RWPE2 (cell line): ENCODE measurements around the gene MYOZ1.
"Not testable (repeated sequence)": the region's sequence is repeated elsewhere in the genome, so short reads cannot be mapped to it uniquely, and the experiment has no call there.

Experiments
- ATAC-seq: fragments of 200-7000 bp; cut with Tn5 transposase; 3 replicates; pipeline ENCODE4 v1.9.1; 2021; ENCODE audit warnings: low read depth
- DNase-seq: peaks from one replicate; pipeline ENCODE4 v3.0.0-alpha.2; 2020; ENCODE audit warnings: low spot score
- H3K27ac ChIP-seq: fragments of 450-650 bp; 2 replicates; pipeline ENCODE4 v1.5.1; 2017; ENCODE audit warnings: mild to moderate bottlenecking; ENCODE audit not compliant: poor library complexity, severe bottlenecking
- H3K27me3 ChIP-seq: fragments of 250-450 bp; sonication (Bioruptor Pico); 2 replicates; pipeline ENCODE4 v1.5.1; 2021; ENCODE audit warnings: mild to moderate bottlenecking, moderate library complexity; ENCODE audit not compliant: insufficient read depth, poor library complexity, severe bottlenecking
- H3K36me3 ChIP-seq: fragments of 250-450 bp; sonication (Bioruptor Pico); 2 replicates; pipeline ENCODE4 v1.5.1; 2020; ENCODE audit warnings: low read depth, mild to moderate bottlenecking, moderate library complexity
- H3K4me1 ChIP-seq: fragments of 250-450 bp; sonication (Bioruptor Pico); 2 replicates; pipeline ENCODE4 v1.5.1; 2021; ENCODE audit warnings: mild to moderate bottlenecking, moderate library complexity; ENCODE audit not compliant: insufficient read depth, poor library complexity, severe bottlenecking
- H3K4me3 ChIP-seq: fragments of 250-450 bp; sonication (Bioruptor Pico); 2 replicates; pipeline ENCODE4 v1.5.1; 2021; ENCODE audit warnings: mild to moderate bottlenecking, moderate library complexity; ENCODE audit not compliant: severe bottlenecking
- H3K9me3 ChIP-seq: fragments of 250-450 bp; sonication (Bioruptor Pico); 2 replicates; pipeline ENCODE4 v1.5.1; 2021; ENCODE audit warnings: mild to moderate bottlenecking, moderate library complexity; ENCODE audit not compliant: severe bottlenecking
- TF ChIP-seq, protein P1 (sequence below): fragments of 450-650 bp; IDR thresholded peaks from one replicate; pipeline ENCODE4 v1.5.1; 2017; ENCODE audit warnings: mild to moderate bottlenecking, moderate library complexity; ENCODE audit not compliant: poor library complexity, severe bottlenecking

MYOZ1 gene

DNA sequence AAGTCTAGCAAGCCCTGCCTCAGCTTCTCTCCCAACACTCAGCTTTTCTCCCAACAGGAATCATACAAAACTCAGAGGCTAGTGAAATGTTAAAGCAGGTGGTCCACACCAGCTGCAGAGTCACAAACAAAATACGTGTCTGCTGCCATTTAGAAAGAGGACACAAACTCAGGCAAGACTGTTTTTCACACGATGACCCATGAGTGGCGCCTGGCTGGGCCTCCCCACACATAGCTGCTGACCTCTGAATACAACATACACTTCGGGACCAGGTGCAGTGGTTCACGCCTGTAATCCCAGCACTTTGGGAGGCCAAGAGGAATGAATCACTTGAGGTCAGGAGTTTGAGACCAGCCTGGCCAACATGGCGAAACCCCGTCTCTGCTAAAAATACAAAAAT, 21.4 kb upstream of the MYOZ1 start:
- not testable (repeated sequence) for H3K4me1 ChIP-seq, DNase-seq, ATAC-seq, H3K4me3 ChIP-seq, H3K27me3 ChIP-seq, H3K9me3 ChIP-seq, H3K27ac ChIP-seq, H3K36me3 ChIP-seq

DNA sequence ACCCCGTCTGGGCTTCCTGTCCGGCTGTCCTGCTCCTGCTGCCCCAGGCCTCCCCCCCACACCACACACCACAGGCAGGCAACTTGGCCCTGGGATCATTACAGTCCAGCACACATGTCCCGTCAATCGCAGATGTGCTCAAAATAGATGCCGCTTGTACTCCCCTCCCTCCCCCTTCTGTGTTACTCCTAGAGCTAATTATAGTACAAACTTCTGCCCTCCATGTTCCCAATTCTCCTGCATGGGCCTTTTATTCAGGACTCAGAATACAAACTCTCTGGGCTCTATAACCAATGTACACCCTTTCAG, 14.7 kb upstream of the MYOZ1 start, which contains the start of gene SYNPO2L:
TSS of gene SYNPO2L (minus strand) at position 40 of the 309 bp plus-strand sequence. CDS start 107 bp downstream, outside the sequence.
- Histone ChIP-seq H3K4me3 (no peak within 1 kb of the TSS), H3K36me3 (no peaks in the 10 kb centered on the region), H3K4me1 (no peaks in the 10 kb centered on the region), H3K27ac (no peak within 1 kb of the TSS), H3K9me3 (no peaks in the 10 kb centered on the region), H3K27me3 (no peaks in the 10 kb centered on the region)
- TF ChIP-seq, protein P1, sequence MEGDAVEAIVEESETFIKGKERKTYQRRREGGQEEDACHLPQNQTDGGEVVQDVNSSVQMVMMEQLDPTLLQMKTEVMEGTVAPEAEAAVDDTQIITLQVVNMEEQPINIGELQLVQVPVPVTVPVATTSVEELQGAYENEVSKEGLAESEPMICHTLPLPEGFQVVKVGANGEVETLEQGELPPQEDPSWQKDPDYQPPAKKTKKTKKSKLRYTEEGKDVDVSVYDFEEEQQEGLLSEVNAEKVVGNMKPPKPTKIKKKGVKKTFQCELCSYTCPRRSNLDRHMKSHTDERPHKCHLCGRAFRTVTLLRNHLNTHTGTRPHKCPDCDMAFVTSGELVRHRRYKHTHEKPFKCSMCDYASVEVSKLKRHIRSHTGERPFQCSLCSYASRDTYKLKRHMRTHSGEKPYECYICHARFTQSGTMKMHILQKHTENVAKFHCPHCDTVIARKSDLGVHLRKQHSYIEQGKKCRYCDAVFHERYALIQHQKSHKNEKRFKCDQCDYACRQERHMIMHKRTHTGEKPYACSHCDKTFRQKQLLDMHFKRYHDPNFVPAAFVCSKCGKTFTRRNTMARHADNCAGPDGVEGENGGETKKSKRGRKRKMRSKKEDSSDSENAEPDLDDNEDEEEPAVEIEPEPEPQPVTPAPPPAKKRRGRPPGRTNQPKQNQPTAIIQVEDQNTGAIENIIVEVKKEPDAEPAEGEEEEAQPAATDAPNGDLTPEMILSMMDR = no peak
- ATAC-seq (no peak), DNase-seq (no peak)

DNA sequence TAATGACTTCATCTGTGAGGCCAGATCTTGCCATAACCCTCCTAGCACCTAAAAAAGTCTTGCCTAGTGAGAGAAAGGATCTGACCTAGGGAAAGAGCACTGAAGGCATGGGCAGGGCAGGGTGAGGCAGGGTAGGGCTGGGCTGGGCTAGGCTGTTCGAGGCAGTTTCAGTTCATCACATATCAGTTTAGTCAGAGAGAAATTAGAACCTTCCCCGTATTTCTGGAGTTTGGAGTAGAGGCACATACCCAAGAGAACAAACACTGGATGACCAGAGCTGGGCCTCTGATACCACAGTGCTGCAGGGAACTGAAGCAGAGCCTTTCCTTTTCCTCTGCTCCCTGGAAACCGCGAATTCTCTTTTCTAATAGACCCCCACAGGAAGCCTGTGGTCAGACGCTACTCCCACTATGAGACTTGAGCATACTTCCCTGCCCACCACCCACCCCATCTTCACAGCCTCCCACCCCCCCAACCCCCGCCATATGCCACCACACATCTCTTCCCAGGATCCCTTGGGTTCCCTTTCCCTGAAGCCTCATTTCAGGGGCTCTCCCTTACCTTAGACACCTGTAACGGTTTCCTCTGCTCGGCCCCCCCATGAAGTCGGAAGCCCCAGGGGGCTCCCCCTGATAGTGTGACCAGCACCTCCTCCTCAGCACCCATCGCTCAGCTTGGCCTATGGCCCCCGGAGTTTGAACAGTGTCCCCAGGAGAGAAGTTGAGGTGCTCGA, 14.1 kb upstream of the MYOZ1 start:
- Histone ChIP-seq H3K36me3 (no peaks in the 10 kb centered on the region), H3K4me3 (no peak overlapping the region), H3K27me3 (no peaks in the 10 kb centered on the region), H3K9me3 (no peaks in the 10 kb centered on the region), H3K27ac (no peak overlapping the region), H3K4me1 (no peaks in the 10 kb centered on the region)
- no peak for ATAC-seq
- no peak for DNase-seq
- TF ChIP-seq, protein P1 = no peak

DNA sequence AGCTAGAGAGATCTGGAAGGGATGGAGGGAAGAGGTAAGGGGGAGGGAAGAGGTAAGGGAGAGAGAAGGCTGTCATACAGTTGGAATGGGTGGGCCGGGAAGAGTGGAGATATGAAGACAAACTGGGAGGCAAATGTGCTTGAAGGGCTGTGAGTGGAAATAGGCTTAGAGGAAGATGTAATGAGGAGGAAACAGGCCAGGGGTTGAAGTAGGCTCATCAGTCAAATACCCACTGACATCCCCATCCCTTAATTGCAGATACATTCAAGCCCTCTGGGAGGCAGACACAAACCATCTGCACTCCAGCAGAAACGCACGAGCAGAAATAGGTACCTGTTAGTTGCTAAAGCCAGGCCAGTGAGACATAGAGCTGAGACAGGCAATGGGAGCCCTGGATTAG, 12.4 kb upstream of the MYOZ1 start:
- TF ChIP-seq, protein P1 = peak; percentile 13

DNA sequence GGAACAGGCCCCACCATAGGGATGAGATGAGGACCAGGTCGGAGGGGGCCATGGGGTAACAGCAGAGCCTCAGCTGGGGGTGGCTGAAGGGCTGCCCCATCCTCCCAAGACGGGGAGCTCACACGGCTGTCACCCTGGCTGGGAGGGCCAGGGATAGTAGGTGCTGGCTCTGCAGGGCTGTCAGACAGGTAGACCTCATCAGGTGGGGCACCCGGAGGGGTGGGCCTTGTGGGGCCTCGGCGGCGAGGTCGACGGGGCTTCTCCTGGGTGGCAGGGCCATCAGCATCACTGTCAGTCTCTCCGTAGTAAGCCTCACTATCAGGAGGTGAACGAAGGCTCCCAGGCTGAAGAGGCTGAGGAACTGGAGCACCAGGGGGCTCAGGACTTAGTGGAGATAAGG, 11.9 kb upstream of the MYOZ1 start:
- DNase-seq = no peak

More for the DNA sequence above, 12.4 kb upstream of the MYOZ1 start:
- DNase-seq (no peak), ATAC-seq (no peak; the same call in 2 of the 3 replicates)
- Histone ChIP-seq H3K27me3 (no peaks in the 10 kb centered on the region), H3K4me3 (no peak overlapping the region), H3K9me3 (no peaks in the 10 kb centered on the region), H3K4me1 (no peaks in the 10 kb centered on the region), H3K27ac (no peak overlapping the region), H3K36me3 (no peaks in the 10 kb centered on the region)

More for the DNA sequence above, 11.9 kb upstream of the MYOZ1 start:
- TF ChIP-seq, protein P1 = no peak
- H3K4me3 ChIP-seq = no peak overlapping the region
- H3K27me3 ChIP-seq = no peaks in the 10 kb centered on the region
- no peaks in the 10 kb centered on the region for H3K36me3 ChIP-seq
- no peak overlapping the region for H3K27ac ChIP-seq
- no peaks in the 10 kb centered on the region for H3K9me3 ChIP-seq
- H3K4me1 ChIP-seq = no peaks in the 10 kb centered on the region
- no peak for ATAC-seq
